ENCODE results near the gene SCN2B. TPM values are rescaled to one million over a fixed set of nuclear protein-coding genes. Genes with fewer than 3 reads are reported as not detected.

Gene SCN2B
- total RNA-seq, 1 donor from 2014 or later = 5.8 TPM

DNA sequence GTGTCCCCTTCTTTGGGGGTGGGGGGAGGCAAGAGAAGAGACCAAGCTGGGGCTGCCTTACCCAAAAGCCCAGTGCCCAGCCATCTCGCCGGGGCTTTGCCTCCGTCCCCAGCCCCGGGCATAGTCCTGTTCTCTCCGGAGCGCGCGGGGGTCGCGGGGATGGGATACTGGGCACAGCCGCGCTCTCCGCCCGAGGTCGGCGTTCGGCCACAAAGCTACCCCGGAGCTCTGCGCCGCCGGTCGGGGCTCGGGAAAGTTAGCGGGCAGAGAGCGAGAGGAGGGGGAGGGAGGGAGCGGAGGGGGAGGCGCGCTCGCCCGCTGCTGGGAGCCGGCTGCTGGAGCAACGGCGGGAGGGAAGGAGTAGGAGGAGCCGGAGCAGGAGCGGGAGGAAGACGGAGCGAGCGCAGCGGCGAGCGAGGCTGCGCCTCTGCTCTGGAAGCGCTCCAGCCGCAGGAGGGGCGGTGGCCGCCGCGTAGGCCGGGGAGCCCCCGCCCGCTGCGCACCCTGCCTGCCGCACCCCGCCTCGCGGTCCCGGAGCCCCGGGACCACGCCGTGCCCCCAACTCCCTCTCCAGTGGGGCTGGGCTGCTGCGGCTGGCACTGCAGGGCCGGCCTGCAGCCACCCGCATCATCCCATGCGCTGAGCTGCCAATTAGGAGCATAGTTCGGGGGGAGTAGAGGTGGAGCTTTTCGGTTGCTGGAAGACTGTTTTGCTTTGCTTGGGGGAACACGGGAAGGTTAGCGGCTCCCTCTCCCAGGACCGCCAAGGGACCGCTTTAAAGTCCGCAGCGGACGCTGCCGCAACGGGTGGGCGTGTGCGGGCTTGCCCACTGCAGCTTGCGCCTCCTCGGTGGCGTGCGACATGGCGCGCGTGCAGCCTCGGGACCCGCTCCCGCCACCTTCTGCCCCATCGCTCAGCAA lies 23.6 kb downstream of the SCN2B start, which contains the start of gene SCN4B:
SCN4B (minus strand) TSS at position 272 of the 920 bp plus-strand sequence; CDS start at position 122, 150 bp downstream.
- DNase-seq = peak; percentile 36

GRCh38 chr11:118152020-118152551 lies 24.4 kb downstream of the SCN2B start:
- DNase-seq = no peak

DNA sequence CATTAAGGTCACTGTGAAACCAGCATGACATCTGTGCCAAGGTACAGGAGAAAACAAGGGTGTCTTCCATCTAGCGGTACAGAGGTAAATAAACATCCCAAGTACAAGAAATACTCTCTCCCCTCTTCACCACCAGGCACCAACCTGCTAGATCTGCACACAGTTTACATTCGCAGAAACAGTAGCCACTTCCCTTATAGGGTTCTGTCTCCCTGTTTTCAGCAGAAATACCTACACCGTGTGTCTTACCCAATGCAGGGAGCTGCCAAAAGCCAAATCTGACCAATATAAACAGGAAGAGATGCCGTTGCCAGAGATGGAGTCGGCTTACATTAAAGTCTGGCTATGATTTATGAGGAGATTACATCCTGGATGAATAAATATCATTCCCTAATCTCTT lies 25.0 kb downstream of the SCN2B start:
- no peak for DNase-seq

GRCh38 chr11:118149493-118149892 lies 26.9 kb downstream of the SCN2B start:
- no peak for DNase-seq

DNA sequence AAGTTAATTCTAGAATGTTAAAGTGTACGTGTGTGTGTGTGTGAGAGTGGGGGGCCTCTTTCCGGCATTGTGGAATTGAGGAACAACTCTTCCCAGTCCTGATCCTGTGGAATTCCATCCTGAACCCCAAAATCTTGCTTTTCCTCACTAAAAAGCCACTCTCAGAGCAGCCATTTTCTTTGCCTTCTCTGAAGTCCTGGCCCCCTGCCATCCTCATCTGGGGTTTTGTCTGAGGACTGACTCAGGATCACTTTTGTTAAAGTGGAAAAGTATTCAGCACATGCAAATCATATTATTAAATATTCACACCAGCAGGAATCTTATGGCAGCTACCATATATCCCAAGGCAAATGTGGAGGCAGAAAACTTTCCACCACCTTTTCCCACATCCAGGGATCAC lies 27.6 kb downstream of the SCN2B start:
- no peak for DNase-seq

- DNase-seq = no peak
Observed at GRCh38 chr11:118148240-118148639, 28.2 kb downstream of the SCN2B start.

DNA sequence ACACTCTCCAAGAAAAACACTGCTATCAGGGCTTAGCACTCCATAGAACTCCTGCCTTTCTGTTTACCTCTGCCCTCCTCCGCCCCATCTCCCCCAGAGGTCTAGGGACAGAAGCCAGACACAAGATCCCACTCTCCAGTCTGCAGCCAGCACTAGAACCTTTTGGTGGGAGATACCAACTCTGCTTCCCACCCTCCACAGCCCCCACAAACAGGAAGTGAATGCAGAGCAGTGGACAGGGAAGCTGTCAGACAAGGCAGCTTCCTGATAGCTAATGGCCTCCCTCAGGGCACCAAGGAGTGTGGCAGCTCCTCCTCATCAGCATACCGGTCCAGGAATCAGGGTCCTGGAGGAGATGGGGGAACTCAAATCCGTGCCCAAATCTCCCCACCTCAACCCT lies 28.9 kb downstream of the SCN2B start:
- no peak for DNase-seq

DNA sequence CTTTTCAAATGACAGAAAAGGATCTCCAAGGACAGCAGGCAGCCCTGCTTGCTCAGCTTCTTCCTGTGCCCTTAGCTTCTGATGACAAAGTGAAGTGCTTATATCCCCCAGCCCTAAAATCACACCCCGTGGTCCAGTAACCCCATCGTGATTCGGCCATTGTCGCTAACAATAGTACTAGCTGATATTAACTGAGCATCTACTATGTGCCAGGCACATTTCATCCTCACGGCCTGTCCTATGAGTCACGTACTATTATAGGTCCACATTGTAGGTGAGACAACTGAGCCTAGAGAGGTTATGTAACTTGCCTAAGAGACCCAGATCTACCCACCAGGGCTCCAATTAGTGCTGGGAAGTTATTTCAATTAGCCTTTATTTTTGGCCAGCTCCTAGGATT lies 29.9 kb downstream of the SCN2B start:
- DNase-seq = no peak

GRCh38 chr11:118145285-118146227 lies 30.9 kb downstream of the SCN2B start:
- peak; percentile 69 for DNase-seq

GRCh38 chr11:118144301-118145268 lies 31.9 kb downstream of the SCN2B start:
- no peak for DNase-seq

DNA sequence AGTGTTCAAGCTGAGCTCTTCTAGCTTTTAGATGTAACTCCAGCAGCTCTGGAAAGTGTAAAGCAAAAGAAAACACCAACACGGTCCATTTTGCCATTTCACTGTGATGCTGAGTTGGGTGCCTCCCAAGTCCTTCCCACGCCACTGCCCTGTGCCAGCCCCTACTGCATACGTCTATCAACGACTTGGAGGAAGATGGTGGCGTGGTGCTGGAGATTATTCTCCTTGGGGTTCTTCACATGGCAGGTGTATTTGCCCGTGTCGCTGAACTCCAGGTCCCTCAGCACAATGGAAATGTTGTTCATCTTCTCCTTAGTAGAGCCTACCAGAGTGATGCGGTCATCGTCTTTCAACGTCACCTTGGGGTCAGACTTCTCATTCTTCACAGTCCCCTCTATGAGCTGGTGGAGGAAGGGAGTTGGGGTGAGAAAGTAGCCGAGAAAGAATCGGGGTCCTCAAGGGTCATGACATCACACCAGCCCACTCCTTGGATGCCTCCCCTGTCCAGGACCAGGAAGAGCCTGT lies 32.7 kb downstream of the SCN2B start:
- no peak for DNase-seq

GRCh38 chr11:118142809-118143208 lies 33.6 kb downstream of the SCN2B start:
- no peak for DNase-seq

GRCh38 chr11:118142081-118142480 lies 34.4 kb downstream of the SCN2B start:
- DNase-seq = no peak

- DNase-seq = no peak
Observed at GRCh38 chr11:118139578-118139977, 36.9 kb downstream of the SCN2B start.

- DNase-seq = no peak
Observed at GRCh38 chr11:118138839-118139420, 37.5 kb downstream of the SCN2B start.

GRCh38 chr11:118136801-118137200 lies 39.6 kb downstream of the SCN2B start:
- no peak for DNase-seq

DNA sequence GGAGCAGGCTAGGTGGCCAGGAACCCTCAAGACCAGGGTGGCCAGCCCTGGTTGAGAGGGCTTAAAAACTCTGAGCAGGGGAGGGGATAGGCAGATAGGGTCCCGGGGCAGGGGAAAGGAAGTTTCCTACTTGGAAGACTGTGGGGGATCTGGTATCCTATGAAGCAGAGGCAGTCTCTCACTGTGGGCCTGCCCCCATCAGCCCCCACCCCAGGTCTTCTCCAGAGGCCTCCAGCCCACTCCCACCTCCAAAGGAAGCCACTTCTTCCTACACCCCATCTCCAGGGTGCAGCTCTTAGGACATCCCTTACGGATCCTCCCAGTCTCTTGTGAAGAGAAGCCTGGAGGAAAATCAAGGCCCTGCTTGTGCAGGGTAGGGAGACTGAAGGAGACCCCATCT lies 40.1 kb downstream of the SCN2B start:
- DNase-seq = no peak

DNA sequence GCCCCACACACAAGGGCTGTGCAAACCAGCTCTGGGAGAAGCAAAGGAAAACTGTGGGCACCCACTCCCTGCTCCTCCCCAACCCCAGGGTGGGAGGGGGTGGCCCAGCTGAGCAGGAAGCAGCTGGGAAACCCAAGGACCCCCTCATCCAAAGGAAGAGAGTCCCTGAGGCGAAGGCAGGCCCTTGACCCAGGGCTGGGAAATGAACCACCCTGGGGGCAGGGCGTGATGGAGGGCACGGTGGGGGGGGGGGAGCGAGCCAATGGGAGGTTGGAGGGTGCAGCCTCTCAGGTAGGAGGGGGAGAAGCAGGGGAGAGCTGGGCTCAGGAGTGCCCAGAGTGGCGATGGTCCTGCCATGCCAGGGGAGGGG lies 40.7 kb downstream of the SCN2B start:
- no peak for DNase-seq

DNA sequence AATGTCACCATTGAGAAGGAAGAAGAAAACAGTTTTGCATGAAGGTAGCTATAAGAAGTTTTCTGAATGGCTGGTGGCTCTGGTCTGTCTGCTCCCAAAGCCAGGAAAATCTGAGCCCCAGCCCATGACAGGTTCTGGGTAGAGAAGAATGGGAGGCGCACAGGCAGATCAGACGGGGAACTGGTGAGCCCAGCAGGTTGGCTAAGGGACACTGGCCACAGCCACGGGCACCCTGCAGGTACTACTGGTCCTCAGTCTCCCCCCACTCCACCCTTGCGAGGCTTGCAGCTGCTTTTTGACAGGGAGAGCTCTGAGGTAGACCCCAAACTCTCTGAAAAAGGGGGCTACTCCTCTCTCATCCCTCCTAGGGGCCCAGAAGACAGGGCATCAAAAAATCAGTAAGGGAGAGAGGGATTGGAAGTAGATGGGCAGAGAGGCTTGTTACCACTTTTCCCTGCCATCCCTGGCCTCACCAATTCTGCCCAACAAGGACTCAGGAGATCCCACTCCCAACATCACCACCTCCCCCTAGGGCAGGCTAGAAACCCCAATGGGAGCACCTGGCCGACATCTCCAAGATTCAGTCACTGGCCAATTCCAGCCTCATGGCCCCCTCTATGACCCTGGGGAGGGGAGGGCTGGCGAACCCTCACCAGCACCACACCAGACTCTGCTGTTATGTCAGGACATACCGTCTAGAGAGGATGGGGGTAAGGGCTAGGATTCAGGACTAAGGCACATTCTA lies 41.2 kb downstream of the SCN2B start:
- DNase-seq = no peak

DNA sequence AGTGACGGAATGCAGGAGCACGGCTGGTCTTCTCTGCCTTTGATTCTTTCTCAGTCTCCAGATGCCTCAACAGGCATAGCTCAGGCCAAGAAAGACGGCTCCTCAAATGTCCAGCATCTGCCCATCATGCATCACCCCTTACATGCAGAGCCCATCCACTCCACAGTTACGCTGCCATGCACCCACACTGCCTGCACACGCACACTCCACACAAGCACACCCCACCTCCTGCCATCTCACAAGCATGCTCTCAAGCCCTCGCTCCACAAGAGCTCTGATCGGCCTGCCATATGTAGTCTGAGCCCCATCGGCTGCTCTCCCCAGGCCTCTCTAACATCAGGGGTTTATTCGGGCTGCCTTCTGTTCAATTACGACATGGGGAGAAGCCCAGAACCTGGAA lies 42.6 kb downstream of the SCN2B start:
- DNase-seq = no peak
